ENCODE measurements around the gene CLEC16A.
A peak's percentile ranks its signal among the peaks of the same experiment; 100 is the strongest.
"Not testable (repeated sequence)": the region's sequence is repeated elsewhere in the genome, so short reads cannot be mapped to it uniquely, and the experiment has no call there.

Gene CLEC16A

DNA sequence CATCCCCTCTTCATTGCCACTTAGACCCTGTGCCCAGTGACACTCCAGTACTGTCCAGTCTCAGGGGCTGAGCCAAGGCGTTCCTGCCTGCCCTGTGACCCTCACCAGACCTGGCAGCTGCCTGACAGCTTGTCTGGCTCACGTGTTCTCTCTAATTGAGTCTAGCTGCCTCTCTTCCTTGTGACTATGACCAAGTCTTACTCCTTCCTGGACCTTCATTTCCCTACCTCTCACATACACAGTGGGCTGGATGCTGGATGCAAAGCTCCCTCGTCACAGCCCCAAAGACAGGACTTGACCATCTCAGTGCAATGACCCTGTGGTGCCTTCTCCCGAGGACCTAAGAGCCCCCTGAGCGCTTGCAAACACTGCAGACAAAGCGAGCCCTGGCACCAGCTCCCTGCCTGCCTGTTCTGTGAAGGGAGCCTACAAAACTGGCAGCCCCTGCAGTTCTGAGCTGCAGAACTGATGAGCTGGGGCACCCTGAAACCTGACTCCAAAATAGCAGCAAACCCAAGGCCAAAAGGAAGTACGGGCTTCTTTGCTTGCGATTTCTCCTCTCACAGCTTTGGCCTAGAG lies 3.8 kb upstream of the CLEC16A start:
- peak in 1 of 2 experiments; percentile 43 for DNase-seq

DNA sequence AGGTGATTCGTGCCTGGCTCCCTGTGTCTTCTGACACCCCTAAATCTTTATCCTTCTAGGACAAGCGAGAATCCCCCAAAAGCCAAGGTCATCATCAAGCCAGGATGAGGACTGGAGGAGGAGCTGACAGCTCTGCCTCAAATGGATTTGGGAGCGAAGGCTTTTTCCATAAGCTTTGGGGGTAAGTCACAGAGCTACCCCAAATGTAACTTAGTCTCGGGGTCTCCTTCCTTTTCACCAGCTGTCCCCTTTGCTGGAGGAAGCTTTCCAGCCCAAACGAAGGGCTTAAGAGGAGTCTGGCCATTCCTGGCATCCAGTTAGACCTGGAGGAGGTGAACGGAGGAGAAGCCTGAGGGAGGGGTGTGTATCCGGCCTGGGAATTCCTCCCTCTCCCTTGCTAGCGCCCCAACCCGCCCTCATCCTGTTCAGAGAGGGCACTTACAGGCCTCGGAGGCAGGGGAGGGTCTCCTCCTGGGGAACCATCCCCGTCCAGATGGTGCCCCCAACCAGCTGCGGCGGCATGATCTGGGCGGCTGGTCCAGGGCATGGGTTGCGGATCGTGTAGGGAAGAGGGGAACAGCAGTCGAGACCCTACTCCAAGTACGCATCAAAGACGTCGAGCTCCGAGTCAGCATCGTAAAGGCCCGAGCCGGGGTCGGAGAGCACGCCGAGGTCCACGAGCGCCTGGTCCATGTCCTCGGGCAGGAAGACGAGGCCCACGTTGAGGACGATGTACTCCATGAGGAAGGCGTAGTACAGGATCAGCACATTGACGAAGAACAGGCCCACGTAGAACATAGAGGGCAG lies 3.0 kb upstream of the CLEC16A start:
- DNase-seq = peak in 1 of 2 experiments; percentile 36

DNA sequence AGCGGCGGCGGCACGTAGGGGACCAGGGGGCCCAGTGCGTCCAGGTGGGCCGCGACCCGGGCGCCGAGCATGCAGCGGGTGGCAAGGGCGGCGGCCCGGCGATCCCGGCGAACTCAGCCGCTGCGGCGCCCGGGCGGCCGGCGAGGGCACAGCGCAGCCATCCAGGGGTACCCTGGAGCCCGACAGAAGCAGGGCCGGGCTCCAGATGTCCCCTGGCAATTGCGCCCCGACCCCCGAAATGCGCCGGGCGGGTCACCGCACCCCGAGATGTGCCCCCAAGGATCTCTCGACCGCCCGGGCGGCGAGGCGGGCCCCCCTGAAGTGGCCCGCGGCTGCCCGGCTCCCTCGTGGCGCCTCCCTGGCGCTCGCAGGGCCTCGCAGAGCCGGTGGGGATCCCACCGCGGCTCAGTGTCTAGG lies 2.4 kb upstream of the CLEC16A start:
- peak in 1 of 2 experiments; percentile 54 for DNase-seq

DNA sequence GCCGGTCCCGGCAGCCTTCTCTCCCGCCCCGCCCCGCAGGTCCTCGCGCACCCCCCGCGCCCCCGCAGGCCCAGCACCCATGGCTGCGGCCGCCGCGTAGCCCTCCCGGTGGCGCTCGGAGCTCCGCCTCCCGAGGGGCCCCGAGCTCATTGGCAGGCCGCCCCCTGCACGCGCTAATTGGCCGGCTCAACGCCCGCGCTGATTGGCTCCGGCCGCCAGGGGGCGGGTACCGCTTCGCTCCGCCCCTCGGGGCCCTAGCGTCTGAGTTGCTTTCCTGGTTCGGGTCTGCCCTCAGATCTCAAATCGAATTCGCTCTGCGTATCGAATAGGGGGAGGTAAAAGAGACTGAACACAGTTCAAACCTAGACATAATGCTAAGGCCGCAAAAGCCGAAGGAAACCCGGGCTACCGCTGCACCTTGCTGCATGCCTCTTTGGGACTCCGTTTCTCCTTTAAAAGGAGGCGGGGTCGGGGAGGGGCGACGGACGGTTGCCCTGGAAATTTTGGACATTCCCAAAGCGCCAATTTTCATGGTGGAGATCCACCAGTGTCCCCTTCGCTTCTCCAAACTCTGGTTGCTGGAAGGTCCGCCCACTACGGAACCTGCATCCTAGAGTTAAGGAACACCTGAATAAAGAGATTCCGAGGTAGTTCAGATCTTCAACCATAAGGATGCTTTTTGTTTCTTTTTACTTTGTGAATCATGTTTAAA lies 1.9 kb upstream of the CLEC16A start, which contains the start of gene DEXI:
Gene DEXI (minus strand): TSS at position 117 of the 712 bp plus-strand sequence. CDS start 463 bp downstream, outside the sequence.
- peak; percentile 87 to 98 for DNase-seq

DNA sequence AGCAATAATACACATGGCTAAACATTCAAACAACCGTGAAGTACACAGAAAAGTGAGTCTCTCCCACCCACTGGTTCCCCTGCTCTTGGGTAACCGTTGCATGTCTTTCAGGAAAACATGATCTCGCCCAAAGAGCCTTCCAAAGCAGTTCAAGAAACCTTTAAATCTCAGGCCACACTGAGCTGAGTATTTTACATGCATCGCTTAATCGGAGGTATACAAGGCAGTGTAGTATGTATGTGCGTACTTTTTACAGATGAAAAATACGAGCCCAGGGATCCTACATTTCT lies 1.4 kb upstream of the CLEC16A start:
- no peak for DNase-seq

DNA sequence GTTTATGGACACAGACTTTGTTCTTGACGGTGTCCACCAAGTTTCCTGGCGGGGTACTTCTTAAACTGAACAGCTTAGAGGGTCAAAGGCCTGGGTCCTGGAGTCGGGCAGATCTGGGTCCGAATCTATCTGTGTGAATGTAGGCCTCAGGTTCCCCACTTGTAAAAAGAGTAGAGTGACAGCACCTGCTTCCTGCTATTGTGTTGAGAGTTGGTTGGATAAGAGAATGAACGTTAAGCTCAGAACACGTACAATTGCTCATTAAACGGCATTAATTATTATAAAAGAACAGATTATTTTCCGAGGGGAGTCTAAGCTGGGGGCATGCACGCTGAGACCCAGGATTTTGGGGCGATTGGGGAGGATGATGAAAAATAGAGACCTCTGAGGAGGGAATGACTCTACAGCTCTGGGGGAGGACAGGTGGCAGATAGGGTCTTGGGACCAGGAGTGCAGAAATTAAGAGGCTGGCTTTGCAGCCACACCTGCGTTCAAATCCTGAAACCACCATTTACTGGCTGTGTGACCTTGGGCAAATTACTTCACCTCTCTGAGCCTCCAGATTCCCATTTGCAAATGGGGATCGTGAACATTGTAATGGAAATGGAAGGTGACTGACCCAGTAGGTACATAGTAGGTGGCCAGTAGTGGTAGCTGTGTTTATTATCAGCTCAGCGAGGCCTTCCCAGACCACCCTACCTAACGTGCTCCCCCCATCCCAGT lies 862 bp downstream of the CLEC16A start:
- DNase-seq = peak in 1 of 2 experiments; percentile 49

DNA sequence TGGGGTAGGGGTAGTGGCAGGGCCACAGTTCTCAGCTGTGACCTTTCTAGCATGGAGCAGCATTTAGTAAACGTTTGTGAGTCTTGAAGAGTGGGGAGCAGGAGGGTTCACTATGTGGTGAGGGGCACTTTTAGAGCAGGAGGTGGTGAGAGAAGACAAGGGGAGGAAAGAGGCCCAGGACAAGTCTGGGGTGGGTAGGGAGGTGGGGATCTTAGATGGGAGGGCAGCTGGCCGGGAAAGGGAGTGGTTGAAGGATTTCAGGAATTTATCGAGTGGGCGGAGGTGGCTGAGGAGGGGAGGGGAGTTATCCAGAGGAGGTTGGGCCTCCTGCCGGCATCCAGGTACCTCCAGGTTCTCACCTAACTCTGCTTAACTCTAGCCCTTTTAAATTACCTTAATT lies 1.9 kb downstream of the CLEC16A start:
- no peak for DNase-seq

DNA sequence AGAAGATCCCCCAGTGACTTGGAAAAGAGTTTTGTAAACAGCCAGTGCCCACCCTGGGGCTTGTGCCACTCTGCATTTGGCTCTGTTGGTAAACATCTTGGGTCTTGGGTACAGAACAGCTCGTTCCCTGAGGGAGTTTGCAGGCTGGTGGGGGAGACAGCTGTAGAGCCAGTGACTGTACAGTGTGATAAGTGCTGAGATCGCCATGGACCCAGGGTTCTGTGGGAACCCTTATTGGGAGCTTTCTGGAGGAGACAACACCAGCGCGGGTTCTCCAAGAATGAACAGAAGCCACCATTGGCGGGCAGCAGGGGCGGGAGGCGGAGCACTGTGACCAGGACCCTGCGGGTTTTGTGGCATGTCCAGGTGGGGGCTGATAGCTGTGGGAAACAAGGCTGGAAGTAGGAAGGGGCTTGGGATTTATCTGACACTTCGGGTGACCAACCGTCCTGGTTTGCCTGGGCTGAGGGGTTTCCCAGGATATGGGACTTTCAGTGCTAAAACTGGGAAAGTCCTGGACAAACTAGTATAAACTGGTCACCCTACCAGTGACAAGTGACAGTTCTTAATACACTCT lies 2.9 kb downstream of the CLEC16A start:
- no peak for DNase-seq

DNA sequence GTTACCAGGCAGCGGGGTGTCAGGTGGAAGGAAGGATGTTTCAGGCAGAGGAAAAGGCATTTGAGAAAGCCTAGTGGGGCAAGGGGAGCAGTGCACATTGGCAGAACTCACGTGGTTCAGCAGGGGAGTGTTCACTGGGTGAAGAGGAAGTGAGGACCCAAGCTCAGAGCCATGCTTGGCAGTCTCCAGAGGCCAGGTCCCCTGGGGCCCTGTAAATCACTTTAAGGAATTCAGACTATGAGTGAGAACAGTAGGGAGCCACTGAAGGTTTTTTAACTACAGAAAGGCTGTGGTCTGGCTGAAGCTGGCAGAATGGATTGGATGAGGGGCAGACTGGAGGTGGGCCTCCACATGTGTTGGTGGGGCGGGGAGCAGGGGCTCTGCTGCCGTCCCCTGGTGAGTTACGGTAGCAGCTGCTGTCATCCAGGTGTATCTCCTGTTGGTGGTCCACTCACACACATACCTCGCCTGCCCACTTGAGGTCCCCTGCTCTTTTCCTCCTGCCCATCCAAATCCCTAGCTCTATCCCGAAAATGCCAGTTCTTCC lies 5.1 kb downstream of the CLEC16A start:
- DNase-seq = peak in 1 of 2 experiments; percentile 24

DNA sequence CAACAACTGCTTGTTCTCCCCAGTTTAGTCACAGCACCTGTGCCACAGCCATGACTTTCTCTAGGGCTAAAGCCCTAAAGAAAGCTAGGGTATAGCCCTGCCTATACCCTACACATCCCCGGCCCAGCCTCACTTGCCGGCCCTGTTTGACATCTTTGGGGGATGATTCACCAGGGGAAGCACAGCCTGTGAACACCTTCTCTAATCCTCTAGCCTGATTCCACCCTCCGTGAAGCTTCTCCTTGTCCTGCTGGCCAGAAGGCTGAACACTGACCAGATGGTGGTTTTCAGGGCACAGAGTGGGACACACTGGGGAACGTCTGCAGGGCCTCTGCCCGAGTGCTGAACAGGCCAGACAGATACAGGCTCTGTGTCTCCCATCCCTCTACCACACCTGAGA lies 6.0 kb downstream of the CLEC16A start:
- DNase-seq = no peak

DNA sequence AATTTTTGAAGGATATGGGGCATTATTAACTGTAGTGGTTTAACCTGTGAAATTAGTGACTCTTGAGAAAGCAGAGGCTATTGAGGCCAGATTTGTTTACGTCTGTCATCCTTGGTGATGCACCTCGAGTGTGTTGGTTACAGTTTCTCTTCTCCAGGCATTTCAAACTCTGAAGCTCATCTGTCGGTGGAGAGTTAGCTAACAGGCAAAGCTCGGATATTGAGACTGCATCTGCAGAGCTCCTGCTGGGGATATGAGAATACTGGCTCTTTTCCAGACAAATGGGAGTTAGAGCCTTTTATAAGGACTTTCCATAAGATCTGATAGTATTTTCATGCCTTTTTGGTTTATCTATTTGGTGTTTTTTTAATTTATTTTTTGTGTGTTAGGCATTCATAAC lies 6.7 kb downstream of the CLEC16A start:
- no peak for DNase-seq

DNA sequence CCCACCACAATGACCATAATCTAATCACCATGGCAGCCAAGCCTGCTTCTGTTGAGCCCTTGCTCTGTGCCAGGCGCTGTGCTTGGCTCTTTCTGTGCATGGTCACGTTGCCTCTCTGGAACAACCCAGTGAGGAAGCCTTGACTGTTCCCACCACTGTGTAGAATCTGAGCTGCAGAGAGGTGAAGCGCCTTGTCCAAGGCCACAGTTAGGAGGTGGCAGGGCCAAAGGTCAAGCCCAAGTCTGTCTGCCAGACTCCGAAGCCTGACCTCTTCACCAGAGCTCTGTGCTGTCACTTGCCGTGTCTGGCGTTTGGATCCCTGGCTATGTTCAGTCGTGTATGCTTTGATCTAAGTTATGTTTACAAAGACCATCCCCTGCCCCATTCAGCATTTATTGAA lies 10.5 kb downstream of the CLEC16A start:
- DNase-seq = no peak

DNA sequence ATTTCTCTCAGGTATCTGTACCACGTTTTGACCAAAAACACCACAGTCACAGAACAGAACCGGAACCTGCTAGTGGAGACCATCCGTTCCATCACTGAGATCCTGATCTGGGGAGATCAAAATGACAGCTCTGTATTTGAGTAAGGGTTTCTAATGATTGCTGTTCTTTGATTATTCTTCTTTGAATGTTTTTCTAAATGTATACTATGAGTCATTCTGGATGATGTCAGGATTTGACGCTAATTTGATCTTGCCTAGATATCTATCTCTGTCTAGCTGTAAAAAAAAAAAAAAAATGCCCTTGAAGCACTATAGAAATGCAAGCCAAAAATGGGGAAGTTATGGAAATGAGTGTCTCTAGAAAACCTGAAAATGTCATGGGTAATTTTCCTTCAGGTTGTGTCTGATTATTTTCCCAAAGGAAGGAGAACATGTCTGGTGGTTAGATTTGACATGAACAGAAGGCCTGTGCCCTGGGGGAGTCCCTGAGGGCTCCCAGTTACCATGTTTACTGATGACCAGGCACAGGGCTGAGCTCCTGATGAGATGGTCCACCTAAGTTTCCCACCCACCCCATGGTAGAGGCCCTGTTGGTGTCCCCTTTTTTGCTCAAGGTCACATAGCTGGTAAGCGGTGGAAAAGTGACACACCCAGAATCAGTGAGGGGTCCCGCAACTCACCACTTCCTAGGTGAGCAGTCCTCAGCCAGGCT lies 13.6 kb downstream of the CLEC16A start:
- no peak for DNase-seq

DNA sequence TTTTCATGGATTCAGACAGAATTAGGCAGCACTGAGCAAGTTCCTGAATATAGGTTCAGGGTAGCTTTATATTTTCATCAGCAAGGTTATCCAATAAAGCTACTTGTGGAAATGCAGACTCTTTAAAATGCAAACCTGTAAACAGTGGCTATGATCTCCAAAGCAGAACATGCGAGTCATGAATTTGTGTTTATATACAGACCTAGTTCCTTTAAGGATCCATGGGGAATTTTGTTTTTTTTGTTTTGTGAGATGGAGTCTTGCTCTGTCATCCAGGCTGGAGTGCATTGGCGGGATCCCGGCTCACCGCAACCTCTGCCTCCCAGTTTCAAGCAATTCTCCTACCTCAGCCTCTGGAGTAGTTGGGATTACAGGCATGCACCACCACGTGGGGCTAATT lies 14.8 kb downstream of the CLEC16A start:
- DNase-seq = no peak

DNA sequence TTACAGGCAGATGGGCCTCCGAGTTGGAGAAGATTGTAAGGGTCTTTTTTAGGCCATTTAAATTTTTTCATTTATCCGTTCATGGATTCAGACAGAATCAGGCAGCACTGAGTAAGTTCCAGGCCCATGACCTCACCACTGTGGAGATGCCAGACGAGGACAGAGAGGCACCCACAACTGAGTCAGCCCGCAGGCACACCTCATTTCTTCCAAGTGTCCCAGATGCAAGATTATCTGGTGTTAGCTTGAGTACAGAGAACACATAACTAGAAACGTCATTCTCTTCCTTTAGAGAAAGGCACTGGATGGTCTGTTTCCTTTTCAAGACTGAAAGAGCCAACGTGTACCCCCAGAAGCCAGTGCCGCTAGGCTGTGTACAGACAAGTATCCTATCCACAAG lies 16.9 kb downstream of the CLEC16A start:
- no peak for DNase-seq

DNA sequence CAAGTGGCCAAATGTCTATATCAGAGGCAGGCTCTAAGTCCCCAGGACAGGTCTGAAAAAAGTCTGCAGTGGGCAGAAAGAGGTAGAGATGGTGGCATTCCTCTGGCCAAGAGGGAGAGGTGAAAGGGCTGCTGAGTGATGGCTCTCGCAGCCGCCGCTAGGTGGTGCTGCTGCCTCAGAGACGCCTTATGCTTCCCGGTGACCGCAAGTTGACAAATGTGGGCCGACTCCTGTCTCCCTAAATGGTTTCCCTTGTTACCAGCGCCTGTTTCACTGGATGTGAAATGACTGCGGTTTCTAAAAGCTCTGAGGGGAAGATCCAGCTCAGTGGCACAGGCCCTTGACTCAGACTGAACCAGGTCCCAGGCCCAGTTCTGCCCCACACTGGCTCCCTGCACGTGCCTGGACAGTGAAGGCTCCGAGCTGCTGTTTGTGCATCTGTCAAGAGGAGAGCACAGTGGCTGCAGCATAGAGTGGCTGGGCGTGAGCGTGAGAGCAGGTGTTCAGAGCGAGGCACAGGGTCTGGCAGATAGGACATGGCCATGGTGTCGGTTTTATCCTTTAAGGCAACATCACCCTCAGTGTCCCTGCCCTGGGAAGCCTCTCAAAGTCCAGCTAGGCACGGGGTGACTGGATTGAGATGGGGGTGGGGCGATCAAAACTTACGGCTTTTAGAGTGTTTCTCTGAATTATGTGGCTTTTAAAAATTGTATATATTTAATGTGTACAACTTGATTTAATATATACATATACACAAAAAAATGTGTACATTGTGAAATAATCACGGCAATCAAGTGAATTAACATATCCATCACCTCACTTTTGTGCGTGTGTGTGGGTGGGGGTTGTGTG lies 19.9 kb downstream of the CLEC16A start:
- peak; percentile 49 to 89 for DNase-seq

DNA sequence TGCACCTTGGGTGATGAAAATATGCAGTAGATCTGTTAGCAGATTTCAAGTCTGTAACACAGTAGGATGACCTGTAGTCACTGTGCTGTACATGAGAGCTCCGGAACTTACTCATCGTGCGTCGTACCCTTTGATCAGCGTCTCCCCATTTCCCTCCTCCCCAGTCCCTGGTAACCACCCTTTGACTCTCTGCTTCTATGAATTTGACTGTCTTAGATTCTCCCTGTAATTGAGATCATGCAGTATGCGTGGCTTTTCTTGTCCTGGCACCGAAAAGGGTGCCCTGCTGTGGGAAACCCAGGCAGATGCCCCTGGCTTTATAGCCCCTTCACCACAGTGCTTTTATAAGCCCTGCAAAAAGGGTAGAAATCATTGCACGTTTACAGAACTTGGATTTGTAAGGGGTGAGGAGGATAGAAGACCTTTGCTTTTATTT lies 20.5 kb downstream of the CLEC16A start:
- DNase-seq = no peak

DNA sequence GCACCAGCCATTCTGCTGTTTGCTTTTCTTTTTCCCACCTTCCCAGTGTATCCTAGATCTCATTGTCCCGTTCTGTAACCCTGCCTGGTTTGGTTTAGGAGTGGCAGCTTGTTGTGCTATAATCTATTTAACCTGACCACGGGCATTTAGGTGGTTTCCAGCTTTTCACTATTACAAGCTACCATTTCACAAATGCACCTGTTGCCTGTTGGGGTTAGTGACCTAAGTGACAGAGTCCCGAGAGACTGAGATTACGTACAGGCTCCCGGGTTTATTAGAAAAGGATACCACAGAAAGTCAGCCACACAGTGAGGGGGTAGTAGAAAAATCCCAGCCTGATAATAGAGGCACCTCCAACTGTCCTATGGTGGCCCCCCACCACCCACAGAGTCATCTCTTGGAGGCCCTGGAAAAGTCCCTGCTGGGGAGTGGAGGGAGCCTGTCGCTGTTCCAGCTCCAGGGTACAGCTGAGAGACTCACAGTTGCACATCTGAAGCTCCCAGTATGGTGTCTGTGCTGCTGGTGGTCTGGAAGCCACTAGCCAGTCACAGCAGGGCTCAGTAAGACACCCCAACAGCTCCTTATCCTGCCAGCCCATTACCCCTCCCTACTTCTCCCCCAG lies 21.2 kb downstream of the CLEC16A start:
- no peak for DNase-seq

DNA sequence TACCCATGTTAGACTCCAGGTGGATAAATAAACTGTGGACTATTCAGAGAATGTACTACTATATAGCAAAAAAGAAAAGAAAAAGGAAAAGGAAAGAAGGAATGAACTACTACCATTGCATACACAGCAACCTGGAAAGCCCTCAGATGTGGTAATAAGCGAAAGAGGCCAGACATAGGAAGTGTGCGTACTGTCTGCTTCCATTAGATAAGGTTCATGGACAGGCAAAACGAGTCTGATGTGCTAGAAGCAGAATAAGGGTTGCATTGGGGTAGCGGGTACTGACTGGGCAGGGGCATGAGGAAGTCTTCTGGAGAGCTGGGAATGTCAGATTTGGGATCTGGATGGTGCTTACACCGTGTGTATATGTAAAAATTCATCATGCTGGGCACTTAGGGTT lies 21.8 kb downstream of the CLEC16A start:
- no peak for DNase-seq

DNA sequence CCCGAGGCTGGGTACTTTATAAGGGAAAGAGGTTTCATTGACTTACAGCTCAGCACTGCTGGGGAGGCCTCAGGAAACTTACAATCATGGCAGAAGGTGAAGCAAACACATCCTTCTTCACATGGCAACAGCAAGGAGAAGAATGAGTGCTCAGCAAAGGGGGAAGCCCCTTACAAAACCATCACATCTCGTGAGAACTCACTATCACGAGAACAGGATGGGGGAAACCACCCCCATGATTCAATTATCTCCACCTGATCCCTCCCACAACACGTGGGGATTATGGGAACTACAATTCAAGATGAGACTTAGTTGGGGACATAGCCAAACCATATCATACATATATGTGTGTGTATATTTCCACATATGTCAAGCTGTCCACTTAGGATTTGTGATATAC lies 22.2 kb downstream of the CLEC16A start:
- DNase-seq = not testable (repeated sequence)

All from NCI-H526 (cell line).